ENCODE measurements around the gene SDK2. TPM values are rescaled to one million over a fixed set of nuclear protein-coding genes. Genes with fewer than 3 reads are reported as not detected.

Gene SDK2
- total and polyA plus RNA-seq, 2 of the 8 experiments (the other 6 are each of a cell fraction or from before 2014, with no cell fraction given) = 3.9 to 4.1 TPM

GRCh38 chr17:73647772-73648542 lies 3.7 kb upstream of the SDK2 start (continued):
- TF ChIP-seq ATF3 (IDR thresholded peaks at IDR 0.05; ENCODE audit: insufficient read depth, low read depth, low read length) (no peak), CHD1 (IDR thresholded peaks at IDR 0.05; ENCODE audit: low read depth, low read length) (no peak), RAD21 (IDR thresholded peaks at IDR 0.05 in 1 of 2, conservative IDR thresholded peaks at IDR 0.05 in 1 of 2; ENCODE audit: low read depth in 2 of 2, low read length in 2 of 2) (no peak), CBX5 (IDR thresholded peaks at IDR 0.05; ENCODE audit: low read depth, low read length) (no peak), CBX8 (IDR thresholded peaks at IDR 0.05; ENCODE audit: borderline replicate concordance, low read depth, low read length) (no peak)
- TF ChIP-seq, protein P1, sequence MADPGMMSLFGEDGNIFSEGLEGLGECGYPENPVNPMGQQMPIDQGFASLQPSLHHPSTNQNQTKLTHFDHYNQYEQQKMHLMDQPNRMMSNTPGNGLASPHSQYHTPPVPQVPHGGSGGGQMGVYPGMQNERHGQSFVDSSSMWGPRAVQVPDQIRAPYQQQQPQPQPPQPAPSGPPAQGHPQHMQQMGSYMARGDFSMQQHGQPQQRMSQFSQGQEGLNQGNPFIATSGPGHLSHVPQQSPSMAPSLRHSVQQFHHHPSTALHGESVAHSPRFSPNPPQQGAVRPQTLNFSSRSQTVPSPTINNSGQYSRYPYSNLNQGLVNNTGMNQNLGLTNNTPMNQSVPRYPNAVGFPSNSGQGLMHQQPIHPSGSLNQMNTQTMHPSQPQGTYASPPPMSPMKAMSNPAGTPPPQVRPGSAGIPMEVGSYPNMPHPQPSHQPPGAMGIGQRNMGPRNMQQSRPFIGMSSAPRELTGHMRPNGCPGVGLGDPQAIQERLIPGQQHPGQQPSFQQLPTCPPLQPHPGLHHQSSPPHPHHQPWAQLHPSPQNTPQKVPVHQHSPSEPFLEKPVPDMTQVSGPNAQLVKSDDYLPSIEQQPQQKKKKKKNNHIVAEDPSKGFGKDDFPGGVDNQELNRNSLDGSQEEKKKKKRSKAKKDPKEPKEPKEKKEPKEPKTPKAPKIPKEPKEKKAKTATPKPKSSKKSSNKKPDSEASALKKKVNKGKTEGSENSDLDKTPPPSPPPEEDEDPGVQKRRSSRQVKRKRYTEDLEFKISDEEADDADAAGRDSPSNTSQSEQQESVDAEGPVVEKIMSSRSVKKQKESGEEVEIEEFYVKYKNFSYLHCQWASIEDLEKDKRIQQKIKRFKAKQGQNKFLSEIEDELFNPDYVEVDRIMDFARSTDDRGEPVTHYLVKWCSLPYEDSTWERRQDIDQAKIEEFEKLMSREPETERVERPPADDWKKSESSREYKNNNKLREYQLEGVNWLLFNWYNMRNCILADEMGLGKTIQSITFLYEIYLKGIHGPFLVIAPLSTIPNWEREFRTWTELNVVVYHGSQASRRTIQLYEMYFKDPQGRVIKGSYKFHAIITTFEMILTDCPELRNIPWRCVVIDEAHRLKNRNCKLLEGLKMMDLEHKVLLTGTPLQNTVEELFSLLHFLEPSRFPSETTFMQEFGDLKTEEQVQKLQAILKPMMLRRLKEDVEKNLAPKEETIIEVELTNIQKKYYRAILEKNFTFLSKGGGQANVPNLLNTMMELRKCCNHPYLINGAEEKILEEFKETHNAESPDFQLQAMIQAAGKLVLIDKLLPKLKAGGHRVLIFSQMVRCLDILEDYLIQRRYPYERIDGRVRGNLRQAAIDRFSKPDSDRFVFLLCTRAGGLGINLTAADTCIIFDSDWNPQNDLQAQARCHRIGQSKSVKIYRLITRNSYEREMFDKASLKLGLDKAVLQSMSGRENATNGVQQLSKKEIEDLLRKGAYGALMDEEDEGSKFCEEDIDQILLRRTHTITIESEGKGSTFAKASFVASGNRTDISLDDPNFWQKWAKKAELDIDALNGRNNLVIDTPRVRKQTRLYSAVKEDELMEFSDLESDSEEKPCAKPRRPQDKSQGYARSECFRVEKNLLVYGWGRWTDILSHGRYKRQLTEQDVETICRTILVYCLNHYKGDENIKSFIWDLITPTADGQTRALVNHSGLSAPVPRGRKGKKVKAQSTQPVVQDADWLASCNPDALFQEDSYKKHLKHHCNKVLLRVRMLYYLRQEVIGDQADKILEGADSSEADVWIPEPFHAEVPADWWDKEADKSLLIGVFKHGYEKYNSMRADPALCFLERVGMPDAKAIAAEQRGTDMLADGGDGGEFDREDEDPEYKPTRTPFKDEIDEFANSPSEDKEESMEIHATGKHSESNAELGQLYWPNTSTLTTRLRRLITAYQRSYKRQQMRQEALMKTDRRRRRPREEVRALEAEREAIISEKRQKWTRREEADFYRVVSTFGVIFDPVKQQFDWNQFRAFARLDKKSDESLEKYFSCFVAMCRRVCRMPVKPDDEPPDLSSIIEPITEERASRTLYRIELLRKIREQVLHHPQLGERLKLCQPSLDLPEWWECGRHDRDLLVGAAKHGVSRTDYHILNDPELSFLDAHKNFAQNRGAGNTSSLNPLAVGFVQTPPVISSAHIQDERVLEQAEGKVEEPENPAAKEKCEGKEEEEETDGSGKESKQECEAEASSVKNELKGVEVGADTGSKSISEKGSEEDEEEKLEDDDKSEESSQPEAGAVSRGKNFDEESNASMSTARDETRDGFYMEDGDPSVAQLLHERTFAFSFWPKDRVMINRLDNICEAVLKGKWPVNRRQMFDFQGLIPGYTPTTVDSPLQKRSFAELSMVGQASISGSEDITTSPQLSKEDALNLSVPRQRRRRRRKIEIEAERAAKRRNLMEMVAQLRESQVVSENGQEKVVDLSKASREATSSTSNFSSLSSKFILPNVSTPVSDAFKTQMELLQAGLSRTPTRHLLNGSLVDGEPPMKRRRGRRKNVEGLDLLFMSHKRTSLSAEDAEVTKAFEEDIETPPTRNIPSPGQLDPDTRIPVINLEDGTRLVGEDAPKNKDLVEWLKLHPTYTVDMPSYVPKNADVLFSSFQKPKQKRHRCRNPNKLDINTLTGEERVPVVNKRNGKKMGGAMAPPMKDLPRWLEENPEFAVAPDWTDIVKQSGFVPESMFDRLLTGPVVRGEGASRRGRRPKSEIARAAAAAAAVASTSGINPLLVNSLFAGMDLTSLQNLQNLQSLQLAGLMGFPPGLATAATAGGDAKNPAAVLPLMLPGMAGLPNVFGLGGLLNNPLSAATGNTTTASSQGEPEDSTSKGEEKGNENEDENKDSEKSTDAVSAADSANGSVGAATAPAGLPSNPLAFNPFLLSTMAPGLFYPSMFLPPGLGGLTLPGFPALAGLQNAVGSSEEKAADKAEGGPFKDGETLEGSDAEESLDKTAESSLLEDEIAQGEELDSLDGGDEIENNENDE (IDR thresholded peaks at IDR 0.05; ENCODE audit: insufficient replicate concordance, low read length) = no peak
